Muscle of arm (tissue), 12 donors: ENCODE results near the gene MB21D2. TPM values are rescaled to one million over a fixed set of nuclear protein-coding genes. Genes with fewer than 3 reads are reported as not detected.

Experiments used
- polyA plus RNA-seq, 12 donors: library from polyadenylated mRNA; unstranded; fragments of 120-200 nt; gene quantifications; one replicate each; pipeline ENCODE4 v1.2.1, GENCODE V29; 2013; ENCODE audit not compliant: insufficient read length in 12 of 12

Gene MB21D2
- polyA plus RNA-seq, 12 donors, result 10.5 to 22.6 (median 17.8) TPM; not detected in 1

Other genes starting within 250 kb of the MB21D2 start
- 10 to 100 TPM in 1 of 12 donors, 1 to 10 TPM in 10, not detected in 1; 1.8 to 15.5 (median 2.8) TPM for gene FGF12, start 190.3 kb downstream of the MB21D2 start, polyA plus RNA-seq